T-cell (primary cell): Measurements from ENCODE around the gene DIS3L2. TPM values are rescaled to one million over a fixed set of nuclear protein-coding genes. Genes with fewer than 3 reads are reported as not detected.

Source experiments
- ATAC-seq, 4 experiments: fragments of 200-7000 bp in 3 of 4; fragments of 150-1000 bp in 1 of 4; cut with Tn5 transposase; replicated peaks in 1 of 4; 1 replicate in 3 of 4; 2 replicates in 1 of 4; pipeline ENCODE4 v1.10.0; 2021; ENCODE audit warnings: moderate library complexity in 3 of 4, mild to moderate bottlenecking in 2 of 4, moderate number of reproducible peaks in 1 of 4
- CTCF ChIA-PET, 2 donors: fragments of 300-600 bp; sonication (Branson Sonifier 250); formaldehyde crosslinking; loops; one replicate each; lab custom pipeline; 2022; ENCODE audit warnings: antibody characterized with exemption in 2 of 2; lab: Charles Lee
- POLR2A ChIA-PET, 2 donors: fragments of 300-600 bp; sonication (Branson Sonifier 250); formaldehyde crosslinking; loops; one replicate each; lab custom pipeline; 2022; ENCODE audit warnings: antibody characterized with exemption in 2 of 2; lab: Charles Lee
- DNase-seq, 35 experiments: peaks; one replicate each; pipeline versions ENCODE4 v3.0.0 to v3.0.0-alpha.2; 2013 to 2023
- H3K27ac ChIP-seq: one replicate; pipeline ENCODE4 v1.5.1; 2013; ENCODE audit warnings: low read length
- H3K27me3 ChIP-seq, 2 experiments: replicated peaks in 1 of 2; 1 replicate in 1 of 2; 2 replicates in 1 of 2; pipeline versions ENCODE4 v1.6.1 to v1.7.0; 2013; ENCODE audit warnings: low read length in 1 of 2, mixed read lengths in 1 of 2; ENCODE audit not compliant: control insufficient read depth in 2 of 2, insufficient read depth in 2 of 2; ENCODE audit errors: extremely low read depth in 1 of 2
- H3K36me3 ChIP-seq, 2 donors: 1 replicate in 1 of 2; 2 replicates in 1 of 2; pipeline versions ENCODE4 v1.6.1 to v1.7.0; 2013; ENCODE audit warnings: low read length in 1 of 2; ENCODE audit not compliant: control insufficient read depth in 2 of 2, insufficient read depth in 1 of 2; ENCODE audit errors: extremely low read depth in 1 of 2
- H3K4me1 ChIP-seq, 2 experiments: 1 replicate in 1 of 2; 2 replicates in 1 of 2; pipeline versions ENCODE4 v1.6.1 to v1.7.0; 2013; ENCODE audit warnings: low read length in 2 of 2, mixed read lengths in 1 of 2; ENCODE audit not compliant: insufficient read depth in 2 of 2, control insufficient read depth in 1 of 2; ENCODE audit errors: extremely low read depth in 1 of 2
- H3K4me3 ChIP-seq, 2 donors: 1 replicate in 1 of 2; 2 replicates in 1 of 2; pipeline versions ENCODE4 v1.5.1 to v1.7.0; 2013; ENCODE audit warnings: mild to moderate bottlenecking in 2 of 2, low read length in 1 of 2, moderate library complexity in 1 of 2; ENCODE audit not compliant: control insufficient read depth in 1 of 2; ENCODE audit errors: extremely low read depth in 1 of 2
- H3K9me3 ChIP-seq: 2 replicates; pipeline ENCODE4 v1.7.0; 2013
- H3K27ac Mint-ChIP-seq, 2 donors: one replicate each; pipeline ENCODE4 v1.8.0; 2020 to 2021; ENCODE audit warnings: mild to moderate bottlenecking in 2 of 2, mixed read lengths in 2 of 2
- H3K27me3 Mint-ChIP-seq, 2 donors: one replicate each; pipeline ENCODE4 v1.8.0; 2021 to 2022; ENCODE audit warnings: mixed read lengths in 2 of 2
- H3K36me3 Mint-ChIP-seq: one replicate; pipeline ENCODE4 v1.8.0; 2021; ENCODE audit warnings: mixed read lengths
- H3K4me1 Mint-ChIP-seq, 3 donors: one replicate each; pipeline ENCODE4 v1.8.0; 2020 to 2022; ENCODE audit warnings: mixed read lengths in 3 of 3, mild to moderate bottlenecking in 1 of 3
- H3K4me3 Mint-ChIP-seq, 3 donors: one replicate each; pipeline ENCODE4 v1.8.0; 2020 to 2022; ENCODE audit warnings: mild to moderate bottlenecking in 3 of 3, mixed read lengths in 3 of 3, moderate library complexity in 3 of 3
- H3K9me3 Mint-ChIP-seq, 3 donors: one replicate each; pipeline ENCODE4 v1.8.0; 2020 to 2022; ENCODE audit warnings: mixed read lengths in 3 of 3
- WGBS: methylation state at CpG from one replicate; pipeline ENCODE4 v1.1.5; 2013; ENCODE audit warnings: missing lambda C conversion rate; ENCODE audit not compliant: insufficient coverage; 5-methylcytosine and 5-hydroxymethylcytosine counted together
- total RNA-seq, 35 experiments: library from RNA in 6 of 35; stranded (reverse) in 6 of 35; fragments of 120-200 nt in 1 of 35; gene quantifications; one replicate each; pipeline versions ENCODE4 v1.2.1 to v1.2.4 and lab custom pipeline; 2013 to 2026

Gene DIS3L2
- total RNA-seq, 5 donors from 2014 or later (not counting 1 experiment from before 2014, with no cell fraction given), result 55.0 to 70.9 (median 61.4) TPM

DNA sequence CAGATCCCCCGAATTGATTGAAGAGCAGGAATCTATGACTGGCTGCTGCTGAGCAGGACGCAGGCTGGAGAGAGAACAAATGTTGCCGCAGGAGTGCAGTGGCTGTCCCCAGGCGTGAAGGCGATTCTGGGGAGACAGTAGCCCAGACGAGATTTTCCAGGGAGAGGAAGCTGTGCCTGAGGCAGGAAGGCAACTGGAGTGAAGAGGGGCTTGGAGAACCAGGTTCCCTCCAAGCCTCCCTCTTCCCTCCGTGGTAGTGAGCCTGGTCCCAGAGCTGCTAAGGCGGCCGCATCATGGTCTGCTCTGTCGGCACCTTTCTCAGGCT, 34.0 kb upstream of the DIS3L2 start:
- ChIA-PET CTCF (no interaction called here), POLR2A (no interaction called here)
- Mint-ChIP-seq H3K4me3 (peak overlapping the region in 2 of 3 donors; percentile 49 to 77), H3K4me1 (peaks cover 9 to 24% (median 11%) of the 10 kb centered on the region in 3 donors), H3K36me3 (no peaks in the 10 kb centered on the region), H3K9me3 (no peaks in the 10 kb centered on the region), H3K27ac (peak overlapping the region in 1 of 2 donors; percentile 34), H3K27me3 (peaks cover 39 to 57% of the 10 kb centered on the region in 2 donors)
- no peak for DNase-seq
- Histone ChIP-seq H3K4me1 (peaks cover 2 to 26% of the 10 kb centered on the region in 2 experiments), H3K9me3 (no peaks in the 10 kb centered on the region), H3K36me3 (peaks cover 0 to 4% of the 10 kb centered on the region in 2 donors), H3K27ac (no peak overlapping the region), H3K4me3 (no peak overlapping the region), H3K27me3 (peaks cover 0 to 76% of the 10 kb centered on the region in 2 experiments)
- 64% methylated on average over 5 of the region's 10 CpGs for WGBS
- ATAC-seq, result no peak

GRCh38 chr2:231928481-231928880, 33.0 kb upstream of the DIS3L2 start:
- no peak overlapping the region for H3K27ac ChIP-seq
- H3K9me3 ChIP-seq, result no peaks in the 10 kb centered on the region
- H3K4me3 ChIP-seq, result no peak overlapping the region
- H3K36me3 ChIP-seq, result peaks cover 0 to 4% of the 10 kb centered on the region in 2 donors
- Mint-ChIP-seq H3K9me3 (no peaks in the 10 kb centered on the region), H3K27me3 (peaks cover 38 to 52% of the 10 kb centered on the region in 2 donors), H3K4me3 (no peak overlapping the region), H3K36me3 (no peaks in the 10 kb centered on the region), H3K4me1 (peaks cover 9 to 24% (median 11%) of the 10 kb centered on the region in 3 donors), H3K27ac (no peak overlapping the region)
- CTCF ChIA-PET, result interaction anchor here (0.6 to 1.3 kb wide), 3 partner anchors 46 to 397 kb away, joined by 3 to 4 read pairs (median 3); no protein-coding TSS in a partner anchor
- POLR2A ChIA-PET, result no interaction called here
- peak in 1 of 35 experiments; percentile 12 for DNase-seq
- H3K4me1 ChIP-seq, result peaks cover 2 to 26% of the 10 kb centered on the region in 2 experiments
- WGBS, result 81% methylated on average over 3 of the region's 5 CpGs
- ATAC-seq, result no peak
- peaks cover 0 to 68% of the 10 kb centered on the region in 2 experiments for H3K27me3 ChIP-seq

DNA sequence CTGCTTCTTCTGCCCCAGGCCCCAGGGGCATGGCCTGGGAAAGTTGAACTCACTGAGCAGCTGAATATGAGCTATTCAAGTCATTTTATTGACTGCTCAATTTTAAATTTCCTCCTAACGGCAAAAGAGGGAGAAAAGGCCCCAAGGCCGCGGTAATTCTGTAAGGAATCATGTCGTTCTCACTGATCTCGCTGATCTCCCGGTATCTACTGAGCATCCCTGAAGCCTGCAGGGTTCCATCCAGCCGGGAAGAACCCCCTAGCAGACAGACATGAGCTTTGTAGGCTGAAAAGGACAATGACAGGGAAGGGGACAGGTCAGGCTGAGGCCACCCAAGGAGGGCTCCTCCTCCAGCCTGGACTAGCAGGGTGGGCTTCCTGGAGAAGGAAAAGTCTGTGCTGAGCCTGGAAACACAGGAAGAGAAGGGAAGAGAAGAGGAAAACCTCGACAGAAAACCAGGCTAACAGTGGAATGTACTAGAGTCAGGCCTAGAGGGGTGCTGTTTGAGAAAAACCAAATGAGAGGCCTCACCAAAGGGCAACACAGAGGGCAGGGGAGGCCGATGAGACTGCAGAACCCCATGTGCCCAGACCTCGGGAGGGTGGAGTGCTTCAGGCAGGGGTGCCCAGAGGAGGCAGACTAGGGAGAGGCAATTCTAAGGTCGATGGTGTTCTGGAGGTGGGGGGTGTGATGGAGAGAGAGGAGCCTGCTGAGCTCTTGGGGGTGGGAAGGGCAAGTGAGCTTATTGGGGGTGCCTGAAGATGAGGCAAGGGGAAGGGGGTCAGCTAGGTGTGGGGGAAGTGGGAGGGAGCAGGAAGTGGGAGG, 32.4 kb upstream of the DIS3L2 start:
- H3K4me3 Mint-ChIP-seq, result no peak overlapping the region
- no peak overlapping the region for H3K27ac Mint-ChIP-seq

GRCh38 chr2:231929961-231930592, 31.4 kb upstream of the DIS3L2 start:
- CTCF ChIA-PET, result no interaction called here
- Histone ChIP-seq H3K27ac (no peak overlapping the region), H3K4me3 (no peak overlapping the region), H3K36me3 (no peaks in the 10 kb centered on the region), H3K27me3 (peaks cover 0 to 52% of the 10 kb centered on the region in 2 experiments), H3K9me3 (no peaks in the 10 kb centered on the region), H3K4me1 (peaks cover 2 to 22% of the 10 kb centered on the region in 2 experiments)
- Mint-ChIP-seq H3K4me1 (peaks cover 6 to 16% (median 11%) of the 10 kb centered on the region in 3 donors), H3K27me3 (peaks cover 24 to 36% of the 10 kb centered on the region in 2 donors), H3K36me3 (no peaks in the 10 kb centered on the region), H3K9me3 (no peaks in the 10 kb centered on the region), H3K27ac (no peak overlapping the region), H3K4me3 (no peak overlapping the region)
- DNase-seq (peak in 1 of 35 experiments; percentile 22), ATAC-seq (no peak)
- POLR2A ChIA-PET, result interaction anchor here in 1 of 2 donors (0.7 kb wide), 1 partner anchor 39 kb away, joined by 4 read pairs; no protein-coding TSS in a partner anchor
- WGBS, result 67% methylated on average over 7 of the region's 11 CpGs

More for the DNA sequence above, 32.4 kb upstream of the DIS3L2 start:
- no peak overlapping the region for H3K27ac ChIP-seq
- H3K9me3 ChIP-seq, result no peaks in the 10 kb centered on the region
- ChIA-PET POLR2A (interaction anchor here in 1 of 2 donors (0.7 kb wide), 1 partner anchor 40 kb away, joined by 4 read pairs; no protein-coding TSS in a partner anchor), CTCF (interaction anchor here (0.5 to 1.3 kb wide), 7 partner anchors 28 to 597 kb away, joined by 3 to 4 read pairs (median 3); no protein-coding TSS in a partner anchor)
- peaks cover 9 to 23% (median 11%) of the 10 kb centered on the region in 3 donors for H3K4me1 Mint-ChIP-seq
- ATAC-seq (no peak), DNase-seq (peak in 1 of 35 experiments; percentile 11)
- H3K36me3 ChIP-seq, result peaks cover 0 to 4% of the 10 kb centered on the region in 2 donors
- peaks cover 0 to 62% of the 10 kb centered on the region in 2 experiments for H3K27me3 ChIP-seq
- H3K36me3 Mint-ChIP-seq, result no peaks in the 10 kb centered on the region
- H3K4me3 ChIP-seq, result no peak overlapping the region
- no peaks in the 10 kb centered on the region for H3K9me3 Mint-ChIP-seq
- H3K27me3 Mint-ChIP-seq, result peaks cover 32 to 46% of the 10 kb centered on the region in 2 donors
- 59% methylated on average over 4 of the region's 11 CpGs for WGBS
- H3K4me1 ChIP-seq, result peaks cover 2 to 26% of the 10 kb centered on the region in 2 experiments

GRCh38 chr2:231930593-231931281, 30.8 kb upstream of the DIS3L2 start:
- Histone ChIP-seq H3K27me3 (peaks cover 0 to 46% of the 10 kb centered on the region in 2 experiments), H3K4me3 (no peak overlapping the region), H3K4me1 (peaks cover 0 to 16% of the 10 kb centered on the region in 2 experiments), H3K27ac (no peak overlapping the region), H3K9me3 (no peaks in the 10 kb centered on the region), H3K36me3 (no peaks in the 10 kb centered on the region)
- DNase-seq, result peak in 1 of 35 experiments; percentile 15
- ChIA-PET CTCF (interaction anchor here in 1 of 2 donors (0.6 kb wide), 1 partner anchor 405 kb away, joined by 4 read pairs; no protein-coding TSS in a partner anchor), POLR2A (interaction anchor here in 1 of 2 donors (0.6 kb wide), 1 partner anchor 209 kb away, joined by 3 read pairs; no protein-coding TSS in a partner anchor)
- peaks cover 6 to 16% (median 11%) of the 10 kb centered on the region in 3 donors for H3K4me1 Mint-ChIP-seq
- no peaks in the 10 kb centered on the region for H3K36me3 Mint-ChIP-seq
- no peak for ATAC-seq
- peaks cover 24 to 36% of the 10 kb centered on the region in 2 donors for H3K27me3 Mint-ChIP-seq
- no peaks in the 10 kb centered on the region for H3K9me3 Mint-ChIP-seq
- no peak overlapping the region for H3K4me3 Mint-ChIP-seq
- no peak overlapping the region for H3K27ac Mint-ChIP-seq
- 78% methylated on average over 3 of the region's 8 CpGs for WGBS
